HG03175 (cell line): ENCODE data around the gene ST6GALNAC1.
"Not testable (repeated sequence)": the region's sequence is repeated elsewhere in the genome, so short reads cannot be mapped to it uniquely, and the experiment has no call there.

ENCODE experiments used
- ATAC-seq: cut with Tn5 transposase; IDR thresholded peaks from one replicate; pipeline ENCODE4 v1.9.1; 2021; ENCODE audit warnings: mild to moderate bottlenecking, moderate library complexity; ENCODE audit not compliant: unreplicated experiment

The ST6GALNAC1 gene

GRCh38 chr17:76614064-76614759 lies 29.3 kb downstream of the ST6GALNAC1 start:
- ATAC-seq = not testable (repeated sequence)

- ATAC-seq = no peak
Observed at GRCh38 chr17:76612977-76613851, 30.3 kb downstream of the ST6GALNAC1 start.

- no peak for ATAC-seq
Observed at GRCh38 chr17:76612465-76612864, 31.1 kb downstream of the ST6GALNAC1 start.

- no peak for ATAC-seq
Observed at GRCh38 chr17:76611758-76612157, 31.8 kb downstream of the ST6GALNAC1 start.

GRCh38 chr17:76611080-76611749 lies 32.3 kb downstream of the ST6GALNAC1 start:
- ATAC-seq = not testable (repeated sequence)

GRCh38 chr17:76606685-76607084 lies 36.9 kb downstream of the ST6GALNAC1 start:
- not testable (repeated sequence) for ATAC-seq

GRCh38 chr17:76601065-76601464 lies 42.5 kb downstream of the ST6GALNAC1 start:
- no peak for ATAC-seq

- no peak for ATAC-seq
Observed at GRCh38 chr17:76599694-76600460, 43.7 kb downstream of the ST6GALNAC1 start.

- ATAC-seq = no peak
Observed at GRCh38 chr17:76598004-76598439, 45.5 kb downstream of the ST6GALNAC1 start.

GRCh38 chr17:76597156-76598003 lies 46.2 kb downstream of the ST6GALNAC1 start:
- ATAC-seq = no peak

- ATAC-seq = no peak
Observed at GRCh38 chr17:76594690-76595089, 48.9 kb downstream of the ST6GALNAC1 start.

GRCh38 chr17:76593959-76594358 lies 49.6 kb downstream of the ST6GALNAC1 start:
- ATAC-seq = no peak

- ATAC-seq = no peak
Observed at GRCh38 chr17:76593384-76593826, 50.2 kb downstream of the ST6GALNAC1 start.

- ATAC-seq = no peak
Observed at GRCh38 chr17:76588182-76588581, 55.4 kb downstream of the ST6GALNAC1 start.

- ATAC-seq = no peak
Observed at GRCh38 chr17:76586741-76587487, 56.6 kb downstream of the ST6GALNAC1 start.

GRCh38 chr17:76585649-76586593 lies 57.6 kb downstream of the ST6GALNAC1 start, which contains the start of gene ST6GALNAC2:
Gene ST6GALNAC2, minus strand, starts transcription at chr17:76585860. Its CDS starts 52 bp downstream, at chr17:76585808.
- ATAC-seq = no peak

GRCh38 chr17:76585033-76585648 lies 58.4 kb downstream of the ST6GALNAC1 start:
- ATAC-seq = no peak
